ENCODE data around the gene TIPRL.
"Not testable (repeated sequence)": the region's sequence is repeated elsewhere in the genome, so short reads cannot be mapped to it uniquely, and the experiment has no call there.

Gene TIPRL

DNA sequence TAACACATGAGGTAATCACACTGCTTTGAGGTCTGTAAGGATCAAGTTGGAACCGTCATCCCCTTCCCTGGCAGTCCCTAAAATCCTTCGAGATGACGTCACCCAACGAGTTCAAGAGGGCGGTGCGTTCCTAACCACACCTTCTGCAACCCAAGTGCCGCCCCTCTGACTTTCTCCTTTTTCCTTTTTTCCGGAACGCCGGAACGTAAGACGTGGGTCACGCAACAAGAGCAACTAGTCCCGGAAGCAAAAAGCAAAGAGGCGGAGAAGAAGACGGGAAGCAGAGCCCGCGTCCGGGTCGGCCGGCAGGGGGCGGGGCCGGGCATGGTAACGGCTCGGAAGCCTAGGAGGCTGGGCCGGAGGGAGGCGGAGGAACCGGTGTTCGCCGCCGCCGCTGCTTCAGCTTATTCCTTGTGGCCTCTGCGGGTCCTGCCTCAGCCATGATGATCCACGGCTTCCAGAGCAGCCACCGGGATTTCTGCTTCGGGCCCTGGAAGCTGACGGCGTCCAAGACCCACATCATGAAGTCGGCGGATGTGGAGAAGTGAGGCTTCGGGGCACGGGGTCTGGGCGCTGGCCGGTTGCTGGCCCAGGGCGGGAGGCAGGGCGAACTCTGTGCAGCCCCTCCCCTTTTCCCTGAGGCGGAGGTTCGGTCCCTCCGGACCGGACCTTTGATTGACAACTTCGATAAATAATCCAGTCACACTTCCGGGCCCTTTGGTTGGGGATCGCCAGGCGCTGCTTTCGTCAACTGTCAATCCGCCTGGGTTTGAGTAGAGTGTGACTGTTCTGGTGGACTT is at the start of gene TIPRL:
TIPRL (plus strand) TSS at position 325 of the 800 bp plus-strand sequence; CDS start at position 441, 116 bp downstream.
- FAIRE-seq, result peak; percentile 98

DNA sequence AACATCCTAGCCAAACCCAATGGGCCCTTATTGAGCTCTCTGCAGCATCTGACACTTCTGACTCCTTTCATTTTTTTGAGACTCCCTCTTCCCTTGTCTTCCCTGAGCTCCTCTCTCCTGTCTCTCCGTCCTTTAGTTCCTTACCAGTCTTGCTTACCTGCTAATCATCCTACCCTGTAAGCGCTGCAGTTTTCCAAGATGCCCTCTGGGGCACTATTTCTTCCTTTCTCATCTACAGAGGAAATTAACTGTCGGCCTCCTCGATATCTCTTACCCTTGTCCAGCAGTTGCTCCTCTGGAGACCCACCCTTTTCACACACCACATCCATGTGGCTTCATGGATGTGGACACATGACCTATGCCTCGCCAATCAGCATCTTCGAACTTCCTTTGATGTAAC is 48.8 kb upstream of the TIPRL start:
- no peak for FAIRE-seq

DNA sequence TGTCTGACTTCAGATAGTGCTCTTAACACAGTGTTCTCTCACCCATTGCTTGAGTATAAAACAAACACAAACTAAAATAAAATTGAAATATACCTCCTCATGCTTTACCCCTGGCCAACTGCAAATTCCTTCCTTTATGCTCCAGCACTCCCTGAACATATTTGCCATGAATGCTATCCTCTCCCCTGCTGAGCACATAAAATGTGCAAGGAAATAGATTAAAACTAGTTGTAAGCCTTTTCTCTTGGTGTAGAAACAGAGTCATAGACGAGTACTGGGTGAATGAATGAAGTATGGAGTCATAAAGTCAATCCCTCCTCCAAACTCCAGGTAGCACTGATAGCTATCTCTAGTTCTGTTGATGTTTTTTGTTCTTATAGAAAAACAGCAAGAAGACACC is 44.6 kb upstream of the TIPRL start:
- no peak for FAIRE-seq

DNA sequence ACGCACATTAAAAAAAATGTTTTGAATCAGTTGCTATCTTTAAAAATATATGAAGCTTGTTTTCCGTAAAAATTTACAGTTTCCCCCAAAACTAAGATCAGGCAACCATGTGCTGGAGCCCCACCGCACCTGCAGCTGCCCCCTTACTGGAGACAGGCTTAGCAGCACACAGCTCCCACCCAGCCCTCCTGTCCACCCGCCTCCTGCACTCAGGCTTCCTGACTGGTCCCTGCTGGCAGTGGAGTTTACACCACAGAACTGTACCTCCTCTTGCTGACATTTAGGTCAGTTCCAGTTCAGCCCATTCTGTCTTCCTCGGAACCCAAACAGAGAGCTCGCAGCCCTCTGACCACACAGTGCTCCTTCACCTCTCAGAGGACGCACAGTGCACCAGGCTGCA is 44.1 kb upstream of the TIPRL start:
- FAIRE-seq, result no peak

DNA sequence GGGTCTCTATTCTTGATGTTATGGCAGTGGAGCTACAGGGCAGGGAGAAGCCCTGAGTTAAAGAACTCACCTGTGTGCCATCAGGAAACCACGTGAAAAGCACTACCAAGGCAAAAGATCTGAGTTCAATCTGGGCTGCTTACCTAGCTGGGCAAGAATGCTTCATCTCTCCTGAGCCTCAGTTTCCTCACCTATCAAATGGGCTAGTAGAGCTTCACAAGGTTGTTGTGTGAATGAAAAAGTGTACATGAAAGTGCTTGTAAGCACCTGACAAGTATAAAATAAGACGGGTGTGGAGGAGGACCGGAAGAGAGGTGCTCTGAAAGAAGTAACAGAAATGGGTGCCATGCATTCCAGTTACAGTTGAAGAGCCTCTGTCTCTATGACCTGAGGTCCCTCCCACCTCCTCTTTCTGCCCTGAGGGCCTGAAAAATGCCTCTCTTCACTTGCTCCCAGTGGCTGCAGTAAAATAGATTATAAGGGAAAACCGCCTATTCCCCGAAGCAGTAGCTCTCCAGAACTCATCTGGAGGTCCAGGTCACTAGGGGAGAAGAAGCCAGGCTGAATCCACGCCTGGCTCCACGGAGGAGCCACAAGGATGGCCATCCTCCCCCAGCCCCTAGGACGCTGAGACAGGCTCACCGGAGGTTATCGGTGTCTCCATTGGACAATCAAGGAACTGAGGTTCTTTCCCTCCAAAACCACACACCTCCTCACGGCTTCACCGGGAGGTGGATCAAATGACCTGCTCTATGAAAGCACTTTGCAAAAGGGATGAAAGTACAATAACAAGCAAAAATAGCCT is 43.4 kb upstream of the TIPRL start:
- FAIRE-seq, result no peak

DNA sequence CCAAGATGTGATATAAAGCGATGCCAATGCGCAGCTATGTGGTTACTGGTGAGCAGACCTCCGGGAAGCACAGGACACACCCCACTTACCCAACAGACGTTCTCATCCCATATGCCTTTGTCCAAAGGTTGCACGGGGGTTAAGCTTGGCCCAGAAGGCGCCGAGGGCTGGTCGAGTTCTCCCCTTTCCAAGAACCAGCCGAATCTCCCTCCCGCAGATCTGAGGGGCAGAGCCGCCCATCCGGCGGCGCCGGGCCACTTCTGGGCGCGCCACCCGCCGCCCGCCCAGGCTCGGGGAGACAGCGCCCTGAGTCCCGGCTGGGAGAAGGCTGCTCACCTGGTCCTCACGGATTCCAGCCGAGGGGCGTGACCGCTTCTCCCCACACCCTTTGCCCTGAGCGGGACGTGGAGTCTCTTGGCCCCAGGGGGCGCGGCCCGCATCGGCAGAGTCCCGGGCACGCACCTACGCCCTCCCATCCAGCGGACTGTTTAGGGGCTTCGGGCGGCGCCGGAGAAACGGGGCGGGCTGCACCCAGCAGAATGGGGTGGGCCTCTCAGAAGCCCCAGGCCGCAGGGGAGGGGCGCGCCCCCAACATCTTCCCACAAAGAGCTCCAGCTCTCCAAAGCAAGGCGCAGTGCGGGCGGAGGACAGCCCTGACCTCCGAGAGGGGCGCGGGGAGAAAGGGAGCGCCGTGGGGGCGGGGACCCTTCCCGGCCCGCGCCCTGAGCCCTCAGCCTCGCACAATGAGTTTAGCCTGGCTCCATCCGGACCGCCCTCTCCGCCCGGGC is 42.6 kb upstream of the TIPRL start:
- no peak for FAIRE-seq

DNA sequence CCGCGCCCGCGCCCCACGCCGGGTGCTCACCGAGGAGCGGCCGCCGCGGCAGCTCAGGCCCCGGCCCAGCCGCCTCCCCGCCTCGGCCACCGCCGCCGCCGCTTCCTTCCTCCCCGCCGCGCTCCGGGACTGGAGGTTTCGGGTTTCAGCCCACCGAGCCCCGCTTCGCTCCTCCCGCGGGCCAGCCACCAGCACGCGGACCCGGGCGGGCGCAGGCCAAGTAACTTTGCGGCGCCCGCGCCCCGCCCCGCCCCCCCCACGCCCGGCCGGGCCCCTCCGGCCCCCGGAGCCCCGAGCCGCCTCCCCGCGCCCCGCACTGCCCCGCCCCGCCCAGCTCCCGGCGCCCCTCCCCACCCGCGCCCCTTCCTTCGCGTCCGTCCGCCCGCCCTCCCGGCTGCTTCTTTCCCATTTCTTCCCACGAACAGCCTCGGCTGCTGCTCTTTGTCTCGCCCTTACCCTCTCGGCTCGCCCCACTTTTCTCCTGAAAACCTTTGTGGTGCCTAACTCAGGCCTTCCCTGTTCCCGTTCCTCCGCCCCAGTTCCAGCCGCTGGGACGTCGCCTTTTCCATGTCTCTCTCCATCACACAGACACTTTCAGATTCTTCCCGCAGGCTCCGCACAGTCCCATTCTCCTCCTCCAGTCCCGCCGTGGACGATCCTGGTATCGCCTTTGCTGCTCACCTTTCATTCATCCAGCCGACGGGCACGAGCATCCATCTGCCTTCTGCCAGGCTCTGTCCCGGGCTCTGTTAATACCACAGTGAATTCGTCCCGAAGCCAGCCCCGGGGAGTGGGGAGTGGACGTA is 41.9 kb upstream of the TIPRL start, which contains the start of gene GPR161:
GPR161 (minus strand) TSS at position 222 of the 806 bp plus-strand sequence. CDS start 32,080 bp downstream, outside the sequence.
- no peak for FAIRE-seq

DNA sequence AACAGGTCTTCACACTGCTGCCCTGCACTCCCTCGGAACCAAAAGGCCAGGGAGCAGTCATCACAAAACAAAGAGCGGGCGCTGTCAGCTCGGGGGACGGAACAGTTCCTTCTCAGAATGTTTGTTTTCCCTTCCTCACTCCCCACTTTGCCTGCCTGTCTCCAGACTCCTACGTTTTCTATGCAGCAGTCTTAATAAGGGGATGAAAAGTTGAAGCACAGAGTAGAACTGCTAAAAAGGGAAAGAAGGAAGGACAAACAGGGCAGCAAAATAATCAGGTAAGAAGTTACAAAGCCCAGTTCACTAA is 41.3 kb upstream of the TIPRL start:
- no peak for FAIRE-seq

DNA sequence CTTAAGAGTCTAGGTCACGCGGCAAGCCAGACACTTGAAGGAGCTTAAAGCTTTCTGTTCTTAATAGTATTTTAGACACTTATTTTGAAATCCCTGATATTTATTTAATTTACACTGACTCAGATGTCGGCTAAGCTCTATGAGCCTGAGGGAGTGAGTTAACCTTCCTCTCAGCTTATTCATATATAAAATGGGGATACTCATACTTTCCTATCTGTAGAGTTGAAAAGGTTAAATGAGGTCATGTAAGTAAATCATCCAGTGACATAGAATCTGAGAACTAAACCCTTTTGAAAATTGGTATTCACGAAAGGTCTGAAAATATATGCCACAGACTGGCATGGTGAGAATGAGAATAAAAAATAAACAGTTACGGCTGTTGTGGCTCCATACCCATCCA is 40.6 kb upstream of the TIPRL start:
- FAIRE-seq, result no peak

DNA sequence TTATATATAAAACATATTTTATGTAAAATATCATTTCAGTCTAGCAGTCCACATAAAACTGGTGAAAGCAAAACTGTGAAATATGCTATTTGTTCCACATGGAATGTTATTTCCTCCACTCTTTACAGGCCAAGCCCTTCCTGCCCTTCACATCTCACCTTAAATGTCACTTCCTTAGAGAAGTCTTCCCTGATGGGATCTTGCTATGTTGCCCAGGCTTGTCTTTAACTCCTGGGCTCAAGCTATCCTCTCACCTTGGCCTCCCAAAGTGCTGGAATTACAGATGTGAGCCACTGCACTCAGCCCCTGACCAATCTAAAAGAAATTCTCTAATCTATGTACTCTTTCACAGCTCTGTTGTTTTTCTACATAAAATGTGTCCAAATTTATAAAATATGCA is 39.7 kb upstream of the TIPRL start:
- FAIRE-seq, result no peak

DNA sequence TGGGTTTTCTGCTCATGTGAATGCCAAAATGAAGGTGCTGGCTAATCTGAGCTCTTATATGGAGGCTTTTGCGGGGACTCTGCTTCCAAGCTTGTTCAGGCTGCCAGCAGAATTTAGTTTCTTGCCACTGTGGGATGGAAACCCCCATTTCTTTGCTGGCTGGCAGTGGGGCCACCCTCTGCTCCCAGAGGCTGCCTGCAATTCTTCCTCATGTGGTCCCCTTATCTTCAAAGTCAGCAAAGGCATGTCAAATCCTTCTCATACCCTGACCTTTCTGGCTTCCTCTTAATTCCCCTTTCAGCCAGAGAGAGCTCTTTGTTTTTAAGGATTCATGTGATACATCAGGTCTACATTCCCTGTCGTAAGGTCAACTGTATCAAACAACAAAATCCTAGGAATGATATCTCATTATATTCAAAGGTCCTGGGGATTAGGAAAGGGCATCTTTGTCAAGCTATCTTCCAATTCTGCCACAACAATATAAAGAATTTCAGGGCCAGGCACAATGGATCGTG is 36.8 kb upstream of the TIPRL start:
- no peak for FAIRE-seq

DNA sequence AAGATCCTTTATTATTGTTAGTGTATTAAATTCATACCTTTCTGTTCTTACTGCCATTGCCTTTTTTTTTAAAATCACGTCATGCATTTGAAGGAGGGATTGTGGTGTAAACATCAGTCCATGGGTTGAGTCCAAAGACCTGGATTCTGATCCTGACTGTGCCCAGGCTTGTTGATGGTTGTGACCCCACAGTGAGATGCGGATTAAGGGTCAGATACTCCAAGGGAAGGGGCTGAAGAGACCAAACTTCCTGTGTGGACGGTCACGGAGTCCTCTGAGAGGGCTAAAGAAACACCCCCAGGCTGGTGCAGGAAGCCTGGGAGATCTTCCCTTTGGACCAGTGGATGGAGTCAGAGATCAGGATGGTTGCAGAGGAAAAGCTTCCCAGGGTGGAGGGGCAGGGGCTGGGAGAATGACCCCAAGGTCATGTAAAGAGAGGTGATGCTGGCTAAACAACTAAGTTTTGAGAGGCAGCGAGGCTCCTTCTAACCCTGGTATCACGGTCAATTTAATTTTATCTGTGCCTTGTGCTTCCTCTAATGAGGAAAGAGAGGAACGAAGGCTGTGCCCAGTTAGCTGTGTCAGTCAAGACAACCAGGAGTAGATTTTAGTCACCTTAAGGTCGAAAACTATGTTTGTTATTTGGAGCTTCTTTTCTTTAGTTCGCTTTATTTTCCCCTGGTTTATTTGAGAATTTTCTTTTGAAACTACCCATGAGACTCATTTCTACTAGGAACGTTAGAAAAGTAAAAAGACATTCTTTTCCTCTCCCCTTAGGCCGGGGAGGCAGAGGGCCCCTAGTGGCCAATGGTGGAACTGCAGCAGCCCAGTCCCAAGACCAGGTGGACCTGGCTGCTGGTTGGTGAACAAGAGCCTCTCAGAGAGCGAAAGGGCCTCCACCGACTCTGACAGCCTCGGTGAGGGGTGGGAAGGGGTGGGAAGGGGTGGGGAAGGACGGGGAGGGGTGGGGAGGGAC is 33.3 kb upstream of the TIPRL start:
- peak; percentile 93 for FAIRE-seq

DNA sequence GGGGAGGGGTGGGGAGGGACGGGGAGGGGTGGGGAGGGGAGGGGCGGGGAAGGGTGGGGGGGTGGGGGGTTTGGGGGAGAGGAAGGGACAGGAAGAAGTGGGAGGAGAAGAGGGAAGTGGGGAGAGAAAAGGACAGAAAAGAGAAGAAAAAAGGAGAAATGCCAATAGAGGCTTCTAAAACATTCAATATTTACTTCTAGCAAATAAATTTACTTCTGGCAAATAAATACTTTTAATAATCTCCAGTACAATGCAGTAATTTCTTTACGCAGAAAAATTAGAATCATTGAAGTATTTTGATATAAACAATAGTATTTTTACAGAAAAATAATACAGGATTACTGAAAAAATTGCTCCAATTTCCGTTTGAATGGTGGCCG is 32.6 kb upstream of the TIPRL start:
- no peak for FAIRE-seq

DNA sequence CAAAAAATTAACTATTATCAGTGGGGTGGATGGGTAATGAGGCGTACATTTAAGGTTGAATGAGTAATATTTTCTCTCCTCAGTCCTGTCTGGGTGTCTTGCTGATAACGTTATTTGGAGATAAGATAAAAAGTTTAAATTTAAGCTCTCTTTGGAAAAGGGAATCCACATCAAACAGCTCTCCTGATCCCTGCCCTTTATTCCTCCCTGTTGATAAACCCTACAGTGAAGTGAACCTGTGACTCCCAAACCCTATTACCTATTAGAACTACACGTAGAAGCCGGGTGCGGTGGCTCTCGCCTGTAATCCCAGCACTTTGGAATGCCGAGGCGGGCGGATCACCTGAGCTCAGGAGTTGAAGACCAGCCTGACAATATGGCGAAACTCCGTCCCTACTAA is 32.1 kb upstream of the TIPRL start:
- FAIRE-seq, result no peak

DNA sequence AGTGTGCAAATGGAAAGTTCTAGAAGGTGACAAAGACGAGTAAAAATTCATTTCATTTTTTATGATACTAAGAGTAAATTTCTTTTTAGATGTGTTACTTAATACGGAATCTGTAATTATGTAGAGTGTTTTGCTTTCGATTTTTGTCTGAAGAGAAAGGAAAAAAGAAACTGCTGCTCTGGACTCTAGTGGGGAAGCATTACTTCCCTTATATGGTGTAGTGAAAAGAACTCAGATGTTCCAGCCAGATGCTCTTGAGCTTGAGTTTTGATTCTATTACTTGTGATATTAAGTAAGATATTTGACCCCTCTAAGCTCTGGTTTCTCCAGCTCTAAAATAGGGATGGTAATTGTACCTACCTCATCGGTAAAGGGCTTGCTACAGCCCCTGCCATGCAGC is 29.8 kb upstream of the TIPRL start:
- FAIRE-seq, result no peak

DNA sequence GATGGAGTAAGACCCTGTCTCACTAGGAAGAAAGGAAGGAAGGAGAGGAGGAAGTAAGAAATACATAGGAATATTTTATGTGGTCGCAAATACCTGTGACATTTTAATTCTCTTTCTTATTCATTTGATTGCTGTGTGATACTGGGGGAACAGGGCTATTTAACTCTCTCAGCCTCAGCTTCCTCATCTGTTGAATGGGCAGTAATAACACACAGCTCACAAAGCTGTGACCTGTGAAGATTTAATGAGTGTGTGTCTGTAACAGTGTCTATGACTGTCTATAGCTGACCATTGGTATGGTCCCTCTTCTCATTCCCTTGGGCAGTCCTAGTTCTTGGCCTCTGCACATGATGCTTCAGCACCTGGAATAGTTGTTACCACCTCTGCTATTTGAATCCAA is 28.5 kb upstream of the TIPRL start:
- no peak for FAIRE-seq

DNA sequence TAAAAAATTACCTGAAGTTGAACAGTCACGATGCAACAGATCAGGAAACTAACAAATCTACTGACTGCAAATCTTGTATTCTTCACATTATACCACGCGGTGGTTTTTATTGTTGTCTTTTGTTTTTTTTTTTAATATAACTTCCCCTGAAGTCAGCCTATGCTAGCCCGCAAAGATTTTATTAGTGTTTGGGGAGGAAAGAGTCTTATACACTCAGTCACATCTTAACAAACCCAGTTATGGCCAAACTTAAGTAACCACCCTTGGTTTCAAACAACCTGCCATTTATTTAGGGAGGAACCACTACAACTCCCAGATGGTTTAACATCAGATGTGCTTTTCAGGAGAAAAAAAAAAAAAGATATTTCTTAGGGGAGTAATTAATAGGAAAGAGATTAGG is 26.8 kb upstream of the TIPRL start:
- no peak for FAIRE-seq

DNA sequence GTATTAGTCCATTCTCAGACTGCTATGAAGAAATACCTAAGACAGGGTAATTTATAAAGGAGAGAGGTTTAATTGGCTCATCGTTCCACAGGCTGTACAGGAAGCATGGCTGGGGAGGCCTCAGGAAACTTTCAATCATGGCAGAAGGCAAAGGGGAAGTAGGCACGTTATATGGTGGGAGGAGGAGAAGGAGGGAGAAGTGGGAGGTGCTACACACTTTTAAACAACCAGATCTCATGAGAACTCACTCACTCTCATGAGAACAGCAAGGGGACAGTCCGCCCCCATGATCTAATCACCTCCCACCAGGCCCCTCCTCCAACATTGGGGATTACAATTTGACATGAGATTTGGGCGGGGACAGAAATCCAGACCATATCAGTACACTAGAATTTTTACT is 24.1 kb upstream of the TIPRL start:
- not testable (repeated sequence) for FAIRE-seq

DNA sequence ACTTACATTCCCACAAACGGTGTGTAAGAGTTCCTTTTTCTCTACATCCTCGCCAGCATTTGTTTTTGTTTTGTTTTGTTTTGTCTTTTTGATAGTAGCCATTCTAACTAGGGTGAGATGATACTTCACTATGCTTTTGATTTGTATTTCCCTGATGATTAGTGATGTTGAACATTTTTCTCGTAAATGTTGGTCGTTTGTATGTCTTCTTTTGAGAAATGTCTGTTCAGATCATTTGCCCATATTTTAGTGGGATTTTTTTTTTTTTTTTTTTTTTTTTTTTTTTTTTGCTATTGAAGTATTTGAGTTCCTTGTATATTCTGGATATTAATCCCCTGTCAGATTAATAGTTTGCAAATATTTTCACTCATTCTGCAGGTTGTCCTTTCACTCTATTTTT is 22.9 kb upstream of the TIPRL start:
- peak; percentile 19 for FAIRE-seq

DNA sequence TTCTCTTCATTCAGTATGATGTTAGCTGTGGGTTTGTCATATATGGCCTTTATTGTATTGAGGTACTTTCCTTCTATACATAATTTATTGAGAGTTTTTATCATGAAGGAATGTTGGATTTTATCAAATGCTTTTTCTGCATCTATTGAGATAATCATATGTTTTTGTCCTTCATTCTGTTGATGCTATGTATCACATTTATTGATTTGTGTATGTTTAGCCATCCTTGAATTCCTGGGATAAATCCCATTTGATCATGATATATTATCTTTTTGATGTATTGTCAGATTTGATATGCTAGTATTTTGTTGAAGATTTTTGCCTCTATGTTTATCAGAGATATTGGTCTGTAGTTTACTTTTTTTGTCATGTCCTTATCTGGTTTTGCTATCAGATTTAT is 21.1 kb upstream of the TIPRL start:
- FAIRE-seq, result no peak

DNA sequence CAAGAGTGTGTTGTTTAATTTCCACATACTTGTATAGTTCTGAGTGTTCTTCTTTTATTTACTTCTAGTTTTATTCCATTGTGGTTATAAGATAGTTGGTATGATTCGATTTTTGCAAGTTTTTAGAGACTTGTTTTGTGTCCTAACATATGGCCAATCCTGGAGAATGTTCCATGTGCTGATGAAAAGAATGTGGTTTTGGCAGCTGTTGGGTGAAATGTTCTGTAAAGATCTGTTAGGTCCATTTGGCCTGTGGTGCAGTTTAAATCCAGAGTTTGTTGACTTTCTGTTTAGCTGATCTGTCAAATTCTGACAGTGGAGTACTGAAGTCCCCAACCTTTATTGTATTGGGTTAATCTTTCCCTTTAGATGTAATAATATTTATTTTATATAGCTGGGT is 19.5 kb upstream of the TIPRL start:
- FAIRE-seq, result no peak

All from G401.6 (cell line).